Keratinocyte (primary cell): ENCODE data around the gene PCYOX1L. TPM values are rescaled to one million over a fixed set of nuclear protein-coding genes. Genes with fewer than 3 reads are reported as not detected.

ENCODE experiments used
- DNase-seq: peaks from one replicate; pipeline ENCODE4 v3.0.0-alpha.2; 2011; ENCODE audit warnings: low read depth, missing footprints, low spot score
- FAIRE-seq: peaks from 2 replicates; lab custom pipeline; 2011; peaks lifted over from hg19 to GRCh38; lab: Jason Lieb, UNC
- H2AFZ ChIP-seq: 2 replicates; pipeline ENCODE4 v1.6.0; 2012; ENCODE audit warnings: low read length, control low read depth, inconsistent platforms; ENCODE audit not compliant: control insufficient read depth
- H3K27ac ChIP-seq: 2 replicates; pipeline ENCODE4 v1.5.1; 2011; ENCODE audit warnings: low read length; ENCODE audit not compliant: control insufficient read depth, insufficient read depth
- H3K27me3 ChIP-seq: 3 replicates; pipeline ENCODE4 v1.6.0; 2011; ENCODE audit warnings: low read length; ENCODE audit not compliant: control insufficient read depth, insufficient read depth; ENCODE audit errors: extremely low read depth
- H3K36me3 ChIP-seq, 2 experiments: 2 replicates in 1 of 2; 3 replicates in 1 of 2; pipeline ENCODE4 v1.5.1; 2011; ENCODE audit warnings: low read length in 2 of 2, mild to moderate bottlenecking in 1 of 2; ENCODE audit not compliant: control insufficient read depth in 2 of 2, insufficient read depth in 2 of 2; ENCODE audit errors: extremely low read depth in 1 of 2
- H3K4me1 ChIP-seq: 3 replicates; pipeline ENCODE4 v1.5.1; 2011; ENCODE audit warnings: low read length; ENCODE audit not compliant: control insufficient read depth, insufficient read depth; ENCODE audit errors: extremely low read depth
- H3K4me2 ChIP-seq: 3 replicates; pipeline ENCODE4 v1.6.0; 2011; ENCODE audit warnings: low read depth, low read length; ENCODE audit not compliant: control insufficient read depth, insufficient read depth; ENCODE audit errors: extremely low read depth
- H3K4me3 ChIP-seq, 3 experiments: fragments of 200-600 bp in 1 of 3; sonication (generic) in 1 of 3; 2 replicates in 2 of 3; 3 replicates in 1 of 3; pipeline ENCODE4 v1.5.1; 2011 to 2016; ENCODE audit warnings: low read length in 3 of 3, mild to moderate bottlenecking in 3 of 3, control low read depth in 2 of 3, inconsistent platforms in 1 of 3, low read depth in 1 of 3, mixed read lengths in 1 of 3, mixed run types in 1 of 3, moderate library complexity in 1 of 3; ENCODE audit not compliant: control insufficient read depth in 2 of 3, insufficient read depth in 2 of 3; ENCODE audit errors: extremely low read depth in 1 of 3
- H3K79me2 ChIP-seq: 2 replicates; pipeline ENCODE4 v1.6.0; 2012; ENCODE audit warnings: low read length; ENCODE audit not compliant: control insufficient read depth, insufficient read depth
- H3K9ac ChIP-seq: 3 replicates; pipeline ENCODE4 v1.6.0; 2011; ENCODE audit warnings: low read length; ENCODE audit not compliant: control insufficient read depth, insufficient read depth; ENCODE audit errors: extremely low read depth
- H3K9me1 ChIP-seq: 3 replicates; pipeline ENCODE4 v1.6.0; 2011; ENCODE audit warnings: low read length; ENCODE audit not compliant: control insufficient read depth, insufficient read depth; ENCODE audit errors: extremely low read depth
- H3K9me3 ChIP-seq: 2 replicates; pipeline ENCODE4 v1.5.1; 2012; ENCODE audit warnings: low read depth, low read length; ENCODE audit not compliant: control insufficient read depth
- H4K20me1 ChIP-seq: 3 replicates; pipeline ENCODE4 v1.6.0; 2011; ENCODE audit warnings: low read length; ENCODE audit not compliant: control insufficient read depth, insufficient read depth; ENCODE audit errors: extremely low read depth
- EZH2 ChIP-seq: IDR thresholded peaks from one replicate; pipeline ENCODE4 v1.6.1; 2012; ENCODE audit warnings: inconsistent platforms, mild to moderate bottlenecking, low read length, moderate library complexity
- dilution Hi-C: fragments of 300-500 bp; cut with MboI; formaldehyde crosslinking; loops from one replicate; pipeline ENCODE4 v1.7.0; 2020; ENCODE audit warnings: low sequenced_read_pairs; ENCODE audit not compliant: extremely low pct_ligation_motif_present
- polyA plus RNA-seq, 5 experiments: library from polyadenylated mRNA; depleted of rRNA in 3 of 5; stranded (reverse) in 3 of 5; stranded (forward) in 1 of 5; unstranded in 1 of 5; fragments of >200 nt; gene quantifications; 1 replicate in 1 of 5; 2 replicates in 3 of 5; 3 replicates in 1 of 5; pipeline versions ENCODE4 v1.2.1 to v1.2.3, GENCODE V29; 2011 to 2012; ENCODE audit warnings: missing spikeins in 2 of 5, low read depth in 1 of 5, low replicate concordance in 1 of 5
- TF ChIP-seq, protein P1 (sequence below), 3 experiments: IDR thresholded peaks in 1 of 3; conservative IDR thresholded peaks in 1 of 3; optimal IDR thresholded peaks in 1 of 3; 2 replicates in 2 of 3; 3 replicates in 1 of 3; pipeline versions ENCODE3 to v1.5.1; 2011; ENCODE audit warnings: low read length in 3 of 3, mild to moderate bottlenecking in 3 of 3, moderate library complexity in 2 of 3, control low read depth in 1 of 3, inconsistent platforms in 1 of 3; ENCODE audit not compliant: insufficient read depth in 2 of 3; ENCODE audit errors: extremely low read depth in 1 of 3

The PCYOX1L gene
- polyA plus RNA-seq, 1 donor (not counting 4 experiments of a cell fraction or from before 2014, with no cell fraction given) = 9.5 TPM

GRCh38 chr5:149326611-149327010, 31.2 kb upstream of the PCYOX1L start:
- no peaks in the 10 kb centered on the region for H4K20me1 ChIP-seq
- no peaks in the 10 kb centered on the region for H3K9me3 ChIP-seq
- H3K79me2 ChIP-seq = no peaks in the 10 kb centered on the region
- H2AFZ ChIP-seq = no peak overlapping the region
- peaks cover 2% of the 10 kb centered on the region for H3K9me1 ChIP-seq
- DNase-seq = no peak
- no peak overlapping the region for H3K4me2 ChIP-seq
- FAIRE-seq = no peak
- H3K9ac ChIP-seq = no peak overlapping the region
- no peak overlapping the region for H3K4me3 ChIP-seq
- no peak overlapping the region for H3K27ac ChIP-seq
- H3K27me3 ChIP-seq = no peaks in the 10 kb centered on the region
- peaks cover 21% of the 10 kb centered on the region for H3K4me1 ChIP-seq
- TF ChIP-seq, protein P1, sequence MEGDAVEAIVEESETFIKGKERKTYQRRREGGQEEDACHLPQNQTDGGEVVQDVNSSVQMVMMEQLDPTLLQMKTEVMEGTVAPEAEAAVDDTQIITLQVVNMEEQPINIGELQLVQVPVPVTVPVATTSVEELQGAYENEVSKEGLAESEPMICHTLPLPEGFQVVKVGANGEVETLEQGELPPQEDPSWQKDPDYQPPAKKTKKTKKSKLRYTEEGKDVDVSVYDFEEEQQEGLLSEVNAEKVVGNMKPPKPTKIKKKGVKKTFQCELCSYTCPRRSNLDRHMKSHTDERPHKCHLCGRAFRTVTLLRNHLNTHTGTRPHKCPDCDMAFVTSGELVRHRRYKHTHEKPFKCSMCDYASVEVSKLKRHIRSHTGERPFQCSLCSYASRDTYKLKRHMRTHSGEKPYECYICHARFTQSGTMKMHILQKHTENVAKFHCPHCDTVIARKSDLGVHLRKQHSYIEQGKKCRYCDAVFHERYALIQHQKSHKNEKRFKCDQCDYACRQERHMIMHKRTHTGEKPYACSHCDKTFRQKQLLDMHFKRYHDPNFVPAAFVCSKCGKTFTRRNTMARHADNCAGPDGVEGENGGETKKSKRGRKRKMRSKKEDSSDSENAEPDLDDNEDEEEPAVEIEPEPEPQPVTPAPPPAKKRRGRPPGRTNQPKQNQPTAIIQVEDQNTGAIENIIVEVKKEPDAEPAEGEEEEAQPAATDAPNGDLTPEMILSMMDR (optimal IDR thresholded peaks at IDR 0.05 in 1 of 3, IDR thresholded peaks at IDR 0.05 in 1 of 3, conservative IDR thresholded peaks at IDR 0.05 in 1 of 3; ENCODE audit: extremely low read depth in 1 of 3, insufficient read depth in 2 of 3, low read length in 3 of 3) = no peak
- TF ChIP-seq EZH2 = no peak
- peaks cover 2 to 4% of the 10 kb centered on the region in 2 experiments for H3K36me3 ChIP-seq
- dilution Hi-C loops = no loop called here

GRCh38 chr5:149328177-149328576, 29.7 kb upstream of the PCYOX1L start:
- Histone ChIP-seq H3K4me3 (no peak overlapping the region), H3K79me2 (no peaks in the 10 kb centered on the region), H3K4me2 (no peak overlapping the region), H4K20me1 (no peaks in the 10 kb centered on the region), H3K9me3 (no peaks in the 10 kb centered on the region), H3K27ac (no peak overlapping the region), H2AFZ (no peak overlapping the region), H3K9me1 (peaks cover 2% of the 10 kb centered on the region), H3K9ac (no peak overlapping the region), H3K36me3 (peaks cover 2 to 5% of the 10 kb centered on the region in 2 experiments), H3K4me1 (peaks cover 21% of the 10 kb centered on the region), H3K27me3 (no peaks in the 10 kb centered on the region)
- DNase-seq (no peak), FAIRE-seq (no peak)
- dilution Hi-C loops = no loop called here
- TF ChIP-seq, protein P1 (optimal IDR thresholded peaks at IDR 0.05 in 1 of 3, IDR thresholded peaks at IDR 0.05 in 1 of 3, conservative IDR thresholded peaks at IDR 0.05 in 1 of 3; ENCODE audit: extremely low read depth in 1 of 3, insufficient read depth in 2 of 3, low read length in 3 of 3) = no peak
- no peak for TF ChIP-seq EZH2
